GM06990 (cell line): Measurements from ENCODE around the gene CENPE.

ENCODE experiments used
- DNase-seq: peaks from one replicate; pipeline ENCODE4 v3.0.0-alpha.2; 2011; ENCODE audit not compliant: insufficient read length; ENCODE audit errors: extremely low read depth
- H3K27me3 ChIP-seq: replicated peaks from 2 replicates; pipeline ENCODE4 v1.6.0; 2011; ENCODE audit warnings: low read length; ENCODE audit not compliant: control insufficient read depth, insufficient read depth
- H3K36me3 ChIP-seq: 2 replicates; pipeline ENCODE4 v1.5.1; 2011; ENCODE audit warnings: low read length; ENCODE audit not compliant: control insufficient read depth, insufficient read depth
- H3K4me3 ChIP-seq: replicated peaks from 2 replicates; pipeline ENCODE4 v1.5.1; 2011; ENCODE audit warnings: low read depth, mild to moderate bottlenecking, control low read depth, low read length
- TF ChIP-seq, protein P1 (sequence below): IDR thresholded peaks from 2 replicates; pipeline ENCODE4 v1.5.1; 2011; ENCODE audit warnings: low read length, control low read depth, mild to moderate bottlenecking, inconsistent platforms; ENCODE audit not compliant: insufficient read depth, poor library complexity, severe bottlenecking

The CENPE gene

DNA sequence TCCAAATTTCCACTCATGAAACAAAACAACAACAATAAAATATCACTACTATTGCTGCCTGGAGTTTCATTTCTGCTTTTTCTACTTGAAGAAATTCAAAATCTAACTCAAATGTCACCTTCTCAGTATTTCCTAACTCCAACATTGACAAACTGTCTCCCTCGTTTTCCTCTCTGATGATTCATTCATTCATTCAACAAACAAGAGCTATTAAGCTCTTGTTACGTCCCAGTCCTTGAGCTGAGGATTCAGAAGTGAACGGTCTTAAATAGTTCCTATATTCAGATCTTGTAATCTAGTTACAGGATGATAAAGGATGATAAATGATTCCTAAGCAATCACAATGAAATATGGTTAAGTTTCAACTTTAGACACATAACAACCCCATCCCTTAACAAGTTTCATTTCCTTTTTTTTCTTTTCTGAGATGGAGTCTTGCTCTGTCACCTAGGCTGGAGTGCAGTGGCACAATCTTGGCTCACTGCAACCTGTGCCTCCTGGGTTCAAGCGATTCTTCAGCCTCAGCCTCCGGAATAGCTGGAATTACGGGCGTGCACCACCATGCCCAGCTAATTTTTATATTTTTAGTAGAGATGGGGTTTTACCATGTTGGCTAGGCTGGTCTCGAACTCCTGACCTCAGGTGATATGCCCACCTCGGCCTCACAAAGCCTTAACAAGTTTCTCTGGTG, 123.3 kb downstream of the CENPE start:
- TF ChIP-seq, protein P1, sequence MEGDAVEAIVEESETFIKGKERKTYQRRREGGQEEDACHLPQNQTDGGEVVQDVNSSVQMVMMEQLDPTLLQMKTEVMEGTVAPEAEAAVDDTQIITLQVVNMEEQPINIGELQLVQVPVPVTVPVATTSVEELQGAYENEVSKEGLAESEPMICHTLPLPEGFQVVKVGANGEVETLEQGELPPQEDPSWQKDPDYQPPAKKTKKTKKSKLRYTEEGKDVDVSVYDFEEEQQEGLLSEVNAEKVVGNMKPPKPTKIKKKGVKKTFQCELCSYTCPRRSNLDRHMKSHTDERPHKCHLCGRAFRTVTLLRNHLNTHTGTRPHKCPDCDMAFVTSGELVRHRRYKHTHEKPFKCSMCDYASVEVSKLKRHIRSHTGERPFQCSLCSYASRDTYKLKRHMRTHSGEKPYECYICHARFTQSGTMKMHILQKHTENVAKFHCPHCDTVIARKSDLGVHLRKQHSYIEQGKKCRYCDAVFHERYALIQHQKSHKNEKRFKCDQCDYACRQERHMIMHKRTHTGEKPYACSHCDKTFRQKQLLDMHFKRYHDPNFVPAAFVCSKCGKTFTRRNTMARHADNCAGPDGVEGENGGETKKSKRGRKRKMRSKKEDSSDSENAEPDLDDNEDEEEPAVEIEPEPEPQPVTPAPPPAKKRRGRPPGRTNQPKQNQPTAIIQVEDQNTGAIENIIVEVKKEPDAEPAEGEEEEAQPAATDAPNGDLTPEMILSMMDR, result no peak
- H3K27me3 ChIP-seq, result no peaks in the 10 kb centered on the region
- H3K36me3 ChIP-seq, result no peaks in the 10 kb centered on the region; the same call in none of the 2 replicates
- DNase-seq, result peak; percentile 40
- peak overlapping the region; percentile 88 for H3K4me3 ChIP-seq

DNA sequence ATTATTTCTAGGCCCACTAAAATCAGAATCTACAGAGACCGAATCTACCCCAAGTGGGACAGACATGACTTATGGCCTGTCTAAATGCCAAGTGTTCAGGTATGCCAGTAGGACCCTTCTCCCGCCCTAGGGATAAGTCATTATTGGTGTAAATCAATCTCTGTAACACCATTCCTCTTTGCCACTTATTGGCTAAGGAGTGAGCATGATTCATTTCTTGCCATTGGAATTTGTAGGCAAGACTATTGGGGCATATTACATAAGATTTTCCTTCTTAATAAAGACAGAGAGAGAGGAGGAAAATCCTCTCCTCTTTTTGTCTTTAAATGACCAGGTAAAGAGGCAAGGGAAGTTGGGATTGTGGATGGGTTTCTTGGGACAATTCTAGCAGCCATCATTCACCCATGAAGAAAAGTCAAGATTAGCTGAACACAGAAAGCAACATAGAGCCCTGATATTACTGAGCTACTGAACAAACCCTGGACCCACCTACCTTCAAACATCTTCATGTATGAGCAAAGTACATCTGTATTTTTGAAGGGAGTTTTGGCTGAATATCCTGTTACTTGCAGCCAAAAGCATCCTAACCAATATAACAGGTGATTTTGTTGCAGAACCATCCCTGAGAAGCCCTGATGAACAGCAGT, 124.2 kb downstream of the CENPE start:
- TF ChIP-seq, protein P1, result no peak
- H3K4me3 ChIP-seq, result peak overlapping the region; percentile 88; the same call in 1 of the 2 replicates
- no peaks in the 10 kb centered on the region; the same call in none of the 2 replicates for H3K36me3 ChIP-seq
- H3K27me3 ChIP-seq, result no peaks in the 10 kb centered on the region
- DNase-seq, result no peak

DNA sequence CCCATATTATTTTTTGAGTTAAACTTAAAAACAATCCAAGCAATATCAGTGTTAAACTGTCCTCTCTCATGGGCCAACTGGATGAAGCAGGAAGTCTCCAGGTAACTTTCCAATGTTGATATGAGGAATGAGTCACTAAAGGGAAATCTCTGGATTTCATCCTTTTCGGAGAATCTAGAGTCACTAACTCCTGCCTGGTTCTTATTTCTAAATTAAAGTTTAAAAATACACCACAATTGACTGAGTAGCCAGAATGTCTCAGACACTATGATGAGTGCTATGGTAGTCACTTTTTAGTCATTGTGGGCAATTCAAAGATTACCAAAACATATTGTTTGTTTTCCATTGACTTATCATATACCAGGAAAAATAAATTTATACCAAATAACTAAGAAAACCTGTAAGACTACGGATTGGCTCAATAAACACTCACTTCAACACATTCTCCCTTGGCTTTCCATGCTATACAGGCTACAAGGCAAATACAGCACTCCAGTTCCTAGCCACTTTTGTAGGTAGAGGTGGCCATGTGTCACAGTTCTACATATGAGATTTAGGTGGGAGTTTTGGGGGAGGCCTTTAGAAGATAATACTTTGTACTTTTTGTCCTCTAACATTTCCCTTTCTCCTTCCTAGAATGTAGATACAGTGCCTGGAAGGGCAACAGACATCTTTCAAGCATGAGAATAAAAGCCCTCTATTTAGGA, 130.1 kb downstream of the CENPE start:
- DNase-seq, result no peak

DNA sequence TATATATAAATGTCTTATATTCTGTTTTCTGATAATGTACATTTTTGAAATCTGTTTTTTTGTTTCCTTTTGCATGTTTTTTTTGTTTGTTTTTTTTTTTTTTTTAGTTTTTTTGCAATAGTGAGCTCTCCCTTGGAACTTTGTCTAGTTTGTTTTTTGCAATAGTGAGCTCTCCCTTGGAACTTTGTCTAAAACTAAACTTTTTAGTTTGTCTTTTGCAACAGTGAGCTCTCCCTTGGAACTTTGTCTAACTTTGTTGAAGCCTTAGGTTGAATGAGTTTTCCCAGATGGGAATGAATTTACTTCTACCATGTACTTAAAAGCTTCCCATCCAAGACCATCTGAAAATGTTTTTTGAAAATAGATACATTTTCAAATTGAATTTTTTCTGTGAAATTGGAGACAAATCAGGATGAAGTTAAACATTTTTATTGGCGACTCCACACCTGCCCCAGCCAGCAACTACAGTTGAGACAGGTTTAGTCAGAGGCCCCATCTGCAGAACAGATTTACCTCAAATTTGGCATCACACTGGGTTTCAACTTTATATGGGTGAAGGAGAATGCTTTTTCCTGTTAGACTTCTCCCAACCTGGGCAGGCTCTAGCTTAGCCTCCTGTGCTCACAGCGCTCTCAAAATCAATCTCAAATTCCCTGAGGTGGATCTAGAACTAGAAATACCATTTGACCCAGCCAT, 137.5 kb downstream of the CENPE start:
- TF ChIP-seq, protein P1, result no peak
- no peak for DNase-seq

More for the DNA sequence above, 130.1 kb downstream of the CENPE start:
- H3K36me3 ChIP-seq, result no peaks in the 10 kb centered on the region; the same call in none of the 2 replicates
- TF ChIP-seq, protein P1, result no peak
- no peaks in the 10 kb centered on the region for H3K27me3 ChIP-seq
- no peak overlapping the region for H3K4me3 ChIP-seq

More for the DNA sequence above, 137.5 kb downstream of the CENPE start:
- Histone ChIP-seq H3K36me3 (no peaks in the 10 kb centered on the region), H3K4me3 (no peak overlapping the region), H3K27me3 (no peaks in the 10 kb centered on the region)
